HCT116 (cell line): ENCODE measurements around the gene IL3.

ENCODE experiments used
- CEBPB ChIP-seq: IDR thresholded peaks from 2 replicates; pipeline ENCODE4 v1.6.1; 2012; ENCODE audit warnings: low read depth
- EGR1 ChIP-seq: IDR thresholded peaks from 2 replicates; pipeline ENCODE4 v1.6.1; 2012; ENCODE audit warnings: low read depth
- EZH2 ChIP-seq: fragments of 200-600 bp; sonication (generic); IDR thresholded peaks from 2 replicates; pipeline ENCODE4 v1.6.1; 2017; ENCODE audit warnings: antibody characterized with exemption, mixed run types
- EZH2phosphoT487 ChIP-seq: fragments of 200-600 bp; IDR thresholded peaks from 2 replicates; pipeline ENCODE4 v1.6.1; 2018; ENCODE audit warnings: antibody characterized with exemption, borderline replicate concordance
- JUND ChIP-seq: IDR thresholded peaks from 2 replicates; pipeline ENCODE4 v1.6.1; 2012
- POLR2A ChIP-seq: IDR thresholded peaks from 2 replicates; pipeline ENCODE4 v1.7.0; 2011; ENCODE audit warnings: borderline replicate concordance; ENCODE audit not compliant: insufficient read depth, insufficient read length; ENCODE audit errors: extremely low read depth
- POLR2AphosphoS5 ChIP-seq: IDR thresholded peaks from 2 replicates; pipeline ENCODE4 v1.6.1; 2011; ENCODE audit warnings: mild to moderate bottlenecking, low read depth, low read length, moderate library complexity
- RAD21 ChIP-seq: IDR thresholded peaks from 2 replicates; pipeline ENCODE4 v1.6.1; 2012; ENCODE audit warnings: low read depth, mild to moderate bottlenecking
- REST ChIP-seq: IDR thresholded peaks from 2 replicates; pipeline ENCODE4 v1.6.1; 2012; ENCODE audit warnings: low read depth
- SIN3A ChIP-seq: IDR thresholded peaks from 2 replicates; pipeline ENCODE4 v1.6.1; 2012; ENCODE audit warnings: low read depth
- SRF ChIP-seq: IDR thresholded peaks from 2 replicates; pipeline ENCODE4 v1.6.1; 2012; ENCODE audit warnings: low read depth
- YY1 ChIP-seq: IDR thresholded peaks from 2 replicates; pipeline ENCODE4 v1.6.1; 2011; ENCODE audit warnings: low read length, low read depth, moderate library complexity, mild to moderate bottlenecking; ENCODE audit not compliant: insufficient replicate concordance; ENCODE audit errors: extremely low read depth
- TF ChIP-seq, protein P1 (sequence below), 3 experiments: fragments of 200-600 bp in 1 of 3; sonication (generic) in 1 of 3; IDR thresholded peaks in 2 of 3; conservative IDR thresholded peaks in 1 of 3; 2 replicates each; pipeline ENCODE4 v1.5.1; 2012 to 2017; ENCODE audit warnings: low read depth in 2 of 3, low read length in 2 of 3, antibody characterized with exemption in 1 of 3, borderline replicate concordance in 1 of 3, control low read depth in 1 of 3, mild to moderate bottlenecking in 1 of 3, mixed read lengths in 1 of 3, mixed run types in 1 of 3, moderate library complexity in 1 of 3; ENCODE audit not compliant: insufficient read depth in 1 of 3
- TF ChIP-seq, protein P2 (sequence below): IDR thresholded peaks from 2 replicates; pipeline ENCODE4 v1.6.1; 2012

DNA sequence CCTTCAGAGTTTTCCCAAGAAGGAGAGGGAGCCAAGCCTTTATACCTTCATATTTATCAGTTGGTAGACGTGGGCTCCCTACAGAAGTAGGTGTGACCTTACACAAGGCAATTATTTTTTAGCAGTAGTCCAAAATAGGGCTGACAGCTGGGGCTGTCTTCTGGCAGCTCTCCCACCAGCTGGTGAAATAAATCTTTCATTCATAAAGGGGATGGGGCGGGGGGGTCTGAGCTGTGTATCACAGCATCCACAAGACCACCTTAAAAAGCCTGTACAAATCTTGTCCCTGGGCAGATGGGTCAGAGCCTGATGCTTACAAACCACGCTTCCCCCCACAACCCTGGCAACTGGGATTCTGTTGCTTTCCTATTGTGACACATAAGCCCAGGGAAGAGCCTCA lies 32.8 kb downstream of the IL3 start:
- TF ChIP-seq, protein P1, sequence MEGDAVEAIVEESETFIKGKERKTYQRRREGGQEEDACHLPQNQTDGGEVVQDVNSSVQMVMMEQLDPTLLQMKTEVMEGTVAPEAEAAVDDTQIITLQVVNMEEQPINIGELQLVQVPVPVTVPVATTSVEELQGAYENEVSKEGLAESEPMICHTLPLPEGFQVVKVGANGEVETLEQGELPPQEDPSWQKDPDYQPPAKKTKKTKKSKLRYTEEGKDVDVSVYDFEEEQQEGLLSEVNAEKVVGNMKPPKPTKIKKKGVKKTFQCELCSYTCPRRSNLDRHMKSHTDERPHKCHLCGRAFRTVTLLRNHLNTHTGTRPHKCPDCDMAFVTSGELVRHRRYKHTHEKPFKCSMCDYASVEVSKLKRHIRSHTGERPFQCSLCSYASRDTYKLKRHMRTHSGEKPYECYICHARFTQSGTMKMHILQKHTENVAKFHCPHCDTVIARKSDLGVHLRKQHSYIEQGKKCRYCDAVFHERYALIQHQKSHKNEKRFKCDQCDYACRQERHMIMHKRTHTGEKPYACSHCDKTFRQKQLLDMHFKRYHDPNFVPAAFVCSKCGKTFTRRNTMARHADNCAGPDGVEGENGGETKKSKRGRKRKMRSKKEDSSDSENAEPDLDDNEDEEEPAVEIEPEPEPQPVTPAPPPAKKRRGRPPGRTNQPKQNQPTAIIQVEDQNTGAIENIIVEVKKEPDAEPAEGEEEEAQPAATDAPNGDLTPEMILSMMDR (IDR thresholded peaks at IDR 0.05 in 2 of 3, conservative IDR thresholded peaks at IDR 0.05 in 1 of 3; ENCODE audit: borderline replicate concordance in 1 of 3, insufficient read depth in 1 of 3, low read depth in 2 of 3, low read length in 2 of 3), result no peak
- TF ChIP-seq POLR2AphosphoS5 (no peak), REST (no peak), RAD21 (no peak), EZH2 (no peak), EZH2phosphoT487 (no peak), EGR1 (no peak), POLR2A (no peak), CEBPB (no peak), YY1 (no peak), JUND (no peak), SRF (no peak), SIN3A (no peak)
- TF ChIP-seq, protein P2, sequence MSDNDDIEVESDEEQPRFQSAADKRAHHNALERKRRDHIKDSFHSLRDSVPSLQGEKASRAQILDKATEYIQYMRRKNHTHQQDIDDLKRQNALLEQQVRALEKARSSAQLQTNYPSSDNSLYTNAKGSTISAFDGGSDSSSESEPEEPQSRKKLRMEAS, result no peak
